Loucy (cell line): ENCODE data around the gene PDXDC1.
"Not testable (repeated sequence)": the region's sequence is repeated elsewhere in the genome, so short reads cannot be mapped to it uniquely, and the experiment has no call there.

Source experiments
- CTCF ChIP-seq: fragments of 200-600 bp; sonication (generic); conservative IDR thresholded peaks from 2 replicates; pipeline ENCODE4 v1.5.1; 2014; ENCODE audit warnings: mild to moderate bottlenecking, antibody characterized with exemption, low read length
- EZH2phosphoT487 ChIP-seq: fragments of 200-600 bp; IDR thresholded peaks from 2 replicates; pipeline ENCODE4 v1.6.1; 2018; ENCODE audit warnings: antibody characterized with exemption, mild to moderate bottlenecking, moderate library complexity, borderline replicate concordance

- not testable (repeated sequence) for TF ChIP-seq EZH2phosphoT487, CTCF
These were observed 54.2 kb downstream of the PDXDC1 start for GRCh38 chr16:15028801-15029698.
